IPS-NIHi11 (cell line): ENCODE results near the gene TMEM147.

ENCODE experiments used
- DNase-seq: peaks from one replicate; pipeline ENCODE4 v3.0.0; 2012; ENCODE audit warnings: mixed read lengths, low spot score

TMEM147 gene

GRCh38 chr19:35521124-35521743, 24.2 kb upstream of the TMEM147 start:
- DNase-seq: no peak

GRCh38 chr19:35522745-35523327, 22.6 kb upstream of the TMEM147 start:
- DNase-seq: no peak

- peak; percentile 59 for DNase-seq
Observed at GRCh38 chr19:35524181-35524837, 21.1 kb upstream of the TMEM147 start.

GRCh38 chr19:35525873-35526272, 19.6 kb upstream of the TMEM147 start:
- no peak for DNase-seq

GRCh38 chr19:35528218-35529038, 17.0 kb upstream of the TMEM147 start, which contains the start of gene SBSN:
Gene SBSN, minus strand, starts transcription at chr19:35528311. Its CDS starts 30 bp downstream, at chr19:35528281.
- DNase-seq: no peak

- DNase-seq: no peak
Observed at GRCh38 chr19:35529241-35530218, 15.9 kb upstream of the TMEM147 start.

GRCh38 chr19:35531291-35531690, 14.1 kb upstream of the TMEM147 start:
- DNase-seq: no peak

GRCh38 chr19:35533201-35533821, 12.1 kb upstream of the TMEM147 start, which contains the start of gene GAPDHS:
Gene GAPDHS, plus strand, starts transcription at chr19:35533456. Its CDS starts 72 bp downstream, at chr19:35533528.
- DNase-seq: no peak

GRCh38 chr19:35533822-35534392, 11.5 kb upstream of the TMEM147 start:
- peak; percentile 58 for DNase-seq

GRCh38 chr19:35534803-35535480, 10.5 kb upstream of the TMEM147 start:
- no peak for DNase-seq

- DNase-seq: no peak
Observed at GRCh38 chr19:35539314-35539713, 6.1 kb upstream of the TMEM147 start.

GRCh38 chr19:35539850-35540249, 5.6 kb upstream of the TMEM147 start:
- DNase-seq: no peak

GRCh38 chr19:35540356-35540927, 5.0 kb upstream of the TMEM147 start:
- DNase-seq: no peak

- DNase-seq: no peak
Observed at GRCh38 chr19:35542209-35542608, 3.2 kb upstream of the TMEM147 start.

- no peak for DNase-seq
Observed at GRCh38 chr19:35543280-35544109, 1.9 kb upstream of the TMEM147 start.

- DNase-seq: no peak
Observed at GRCh38 chr19:35544110-35544802, 1.2 kb upstream of the TMEM147 start.

- peak; percentile 70 for DNase-seq
Observed at GRCh38 chr19:35545855-35546381, 492 bp downstream of the TMEM147 start.

GRCh38 chr19:35546532-35546931, 1.1 kb downstream of the TMEM147 start:
- DNase-seq: no peak
